Liver (tissue), 9 donors: ENCODE results near the gene VDR. TPM values are rescaled to one million over a fixed set of nuclear protein-coding genes. Genes with fewer than 3 reads are reported as not detected.

Source experiments
- DNase-seq: peaks from one replicate; pipeline ENCODE4 v3.0.0-alpha.2; 2017; ENCODE audit warnings: low spot score
- H3K27ac ChIP-seq, 2 donors: one replicate each; pipeline ENCODE4 v1.7.0; 2013; ENCODE audit warnings: inconsistent platforms in 2 of 2, low read length in 2 of 2, control low read depth in 1 of 2, low read depth in 1 of 2, mild to moderate bottlenecking in 1 of 2
- H3K27me3 ChIP-seq, 4 donors: one replicate each; pipeline versions ENCODE4 v1.6.1 to v1.7.0; 2013; ENCODE audit warnings: low read length in 3 of 4, inconsistent platforms in 1 of 4, mild to moderate bottlenecking in 1 of 4, moderate library complexity in 1 of 4; ENCODE audit not compliant: control insufficient read depth in 4 of 4, insufficient read depth in 4 of 4
- H3K36me3 ChIP-seq, 4 donors: one replicate each; pipeline versions ENCODE4 v1.6.1 to v1.7.0; 2013; ENCODE audit warnings: low read length in 3 of 4, mild to moderate bottlenecking in 3 of 4, low read depth in 1 of 4, moderate library complexity in 1 of 4; ENCODE audit not compliant: control insufficient read depth in 4 of 4, insufficient read depth in 3 of 4
- H3K4me1 ChIP-seq, 4 donors: one replicate each; pipeline versions ENCODE4 v1.6.1 to v1.7.0; 2013; ENCODE audit warnings: low read length in 3 of 4, mild to moderate bottlenecking in 3 of 4, moderate library complexity in 1 of 4; ENCODE audit not compliant: control insufficient read depth in 4 of 4, insufficient read depth in 4 of 4
- H3K4me3 ChIP-seq, 3 donors: one replicate each; pipeline versions ENCODE4 v1.6.1 to v1.7.0; 2013; ENCODE audit warnings: low read length in 3 of 3, control low read depth in 1 of 3, low read depth in 1 of 3, mild to moderate bottlenecking in 1 of 3
- H3K9ac ChIP-seq, 2 donors: one replicate each; pipeline ENCODE4 v1.7.0; 2013; ENCODE audit warnings: low read length in 2 of 2, mild to moderate bottlenecking in 2 of 2, moderate library complexity in 2 of 2, control low read depth in 1 of 2, low read depth in 1 of 2
- H3K9me3 ChIP-seq, 4 donors: one replicate each; pipeline versions ENCODE4 v1.6.1 to v1.7.0; 2013; ENCODE audit warnings: low read length in 3 of 4; ENCODE audit not compliant: control insufficient read depth in 4 of 4
- ATF3 ChIP-seq: IDR thresholded peaks from 2 replicates; pipeline ENCODE4 v1.6.1; 2016; ENCODE audit warnings: antibody characterized with exemption
- CTCF ChIP-seq: fragments of 150-350 bp; IDR thresholded peaks from 2 replicates; pipeline ENCODE4 v1.5.1; 2017; ENCODE audit warnings: improper control_type of control experiment, low read depth, low read length; ENCODE audit not compliant: missing input control
- EGR1 ChIP-seq, 2 donors: IDR thresholded peaks; 2 replicates each; pipeline ENCODE4 v1.6.1; 2016 to 2018; ENCODE audit warnings: antibody characterized with exemption in 2 of 2, low read depth in 2 of 2
- FOXA1 ChIP-seq: IDR thresholded peaks from 2 replicates; pipeline ENCODE4 v1.6.1; 2016; ENCODE audit warnings: antibody characterized with exemption
- FOXA2 ChIP-seq: IDR thresholded peaks from 2 replicates; pipeline ENCODE4 v1.6.1; 2016; ENCODE audit warnings: antibody characterized with exemption
- GABPA ChIP-seq, 2 donors: IDR thresholded peaks in 1 of 2; conservative IDR thresholded peaks in 1 of 2; 2 replicates each; pipeline ENCODE4 v1.6.1; 2016; ENCODE audit warnings: antibody characterized with exemption in 2 of 2, mild to moderate bottlenecking in 1 of 2, moderate library complexity in 1 of 2
- HNF4A ChIP-seq, 2 donors: conservative IDR thresholded peaks; 2 replicates each; pipeline ENCODE4 v1.6.1; 2016; ENCODE audit warnings: antibody characterized with exemption in 2 of 2, mild to moderate bottlenecking in 2 of 2
- HNF4G ChIP-seq: IDR thresholded peaks from 2 replicates; pipeline ENCODE4 v1.6.1; 2016; ENCODE audit warnings: antibody characterized with exemption
- JUND ChIP-seq, 2 donors: IDR thresholded peaks; 2 replicates each; pipeline ENCODE4 v1.6.1; 2016; ENCODE audit warnings: antibody characterized with exemption in 2 of 2
- MAX ChIP-seq: IDR thresholded peaks from 2 replicates; pipeline ENCODE4 v1.6.1; 2016; ENCODE audit warnings: antibody characterized with exemption
- NR2F2 ChIP-seq: IDR thresholded peaks from 2 replicates; pipeline ENCODE4 v1.6.1; 2016; ENCODE audit warnings: antibody characterized with exemption
- RAD21 ChIP-seq, 2 donors: IDR thresholded peaks; 2 replicates each; pipeline ENCODE4 v1.6.1; 2016; ENCODE audit warnings: antibody characterized with exemption in 2 of 2, mild to moderate bottlenecking in 2 of 2
- REST ChIP-seq: IDR thresholded peaks from 2 replicates; pipeline ENCODE4 v1.6.1; 2016; ENCODE audit warnings: antibody characterized with exemption, mild to moderate bottlenecking
- RXRA ChIP-seq, 2 donors: IDR thresholded peaks; 2 replicates each; pipeline ENCODE4 v1.6.1; 2017 to 2018; ENCODE audit warnings: antibody characterized with exemption in 2 of 2, mild to moderate bottlenecking in 1 of 2
- SP1 ChIP-seq: IDR thresholded peaks from 2 replicates; pipeline ENCODE4 v1.6.1; 2018; ENCODE audit warnings: antibody characterized with exemption, mild to moderate bottlenecking
- TAF1 ChIP-seq: conservative IDR thresholded peaks from 2 replicates; pipeline ENCODE4 v1.6.1; 2016; ENCODE audit warnings: antibody characterized with exemption, mild to moderate bottlenecking
- YY1 ChIP-seq: IDR thresholded peaks from 2 replicates; pipeline ENCODE4 v1.6.1; 2016; ENCODE audit warnings: antibody characterized with exemption, mild to moderate bottlenecking
- ZBTB33 ChIP-seq: IDR thresholded peaks from 2 replicates; pipeline ENCODE4 v1.6.1; 2016; ENCODE audit warnings: antibody characterized with exemption
- WGBS: extraction: QIAGEN DNeasy Blood & Tissue Kit; methylation state at CpG from one replicate; pipeline ENCODE4 v1.1.7; 2013; 5-methylcytosine and 5-hydroxymethylcytosine counted together
- polyA plus RNA-seq, 2 donors: library from polyadenylated mRNA; stranded (reverse) in 1 of 2; unstranded in 1 of 2; fragments of 200-250 nt in 1 of 2; fragments of >200 nt in 1 of 2; fragmentation: Nextera tagmentation in 1 of 2; extraction: Ambion mirVana in 1 of 2; gene quantifications; one replicate each; pipeline versions ENCODE4 v1.2.1 to v1.2.3, GENCODE V29; 2013 to 2015
- total RNA-seq, 2 donors: library from RNA; depleted of rRNA; stranded (reverse); fragments of >200 nt; gene quantifications; one replicate each; pipeline ENCODE4 v1.2.3, GENCODE V29; 2014
- donor health status: healthy.
- donor health status: healthy.
- donor health status: healthy.
- donor health status: healthy.
- donor health status: healthy.

Gene VDR
- total and polyA plus RNA-seq, 4 donors = 0.25 to 0.47 (median 0.35) TPM

GRCh38 chr12:47795121-47795813 lies 109.5 kb downstream of the VDR start:
- H3K9me3 ChIP-seq = no peaks in the 10 kb centered on the region
- H3K4me3 ChIP-seq = no peak overlapping the region
- peaks cover 0 to 6% (median 0%) of the 10 kb centered on the region in 4 donors for H3K4me1 ChIP-seq
- WGBS = 94% methylated on average over 21 of the region's 21 CpGs
- no peak overlapping the region for H3K9ac ChIP-seq
- no peak for DNase-seq
- H3K36me3 ChIP-seq = peaks cover 0 to 18% (median under 1%) of the 10 kb centered on the region in 4 donors
- H3K27ac ChIP-seq = no peak overlapping the region
- no peaks in the 10 kb centered on the region for H3K27me3 ChIP-seq
- TF ChIP-seq FOXA2 (no peak), YY1 (no peak), RXRA (IDR thresholded peaks at IDR 0.05) (no peak), TAF1 (no peak), MAX (no peak), SP1 (no peak), EGR1 (IDR thresholded peaks at IDR 0.05; ENCODE audit: low read depth in 2 of 2) (no peak), CTCF (no peak), ATF3 (no peak), HNF4G (no peak), FOXA1 (no peak), ZBTB33 (no peak), RAD21 (IDR thresholded peaks at IDR 0.05) (no peak), HNF4A (conservative IDR thresholded peaks at IDR 0.05) (no peak), GABPA (IDR thresholded peaks at IDR 0.05 in 1 of 2, conservative IDR thresholded peaks at IDR 0.05 in 1 of 2) (no peak), JUND (IDR thresholded peaks at IDR 0.05) (no peak), NR2F2 (no peak), REST (no peak)
